HG03039 (cell line): ENCODE measurements around the gene TAPBP.
"Not testable (repeated sequence)": the region's sequence is repeated elsewhere in the genome, so short reads cannot be mapped to it uniquely, and the experiment has no call there.

Source experiments
- ATAC-seq: cut with Tn5 transposase; IDR thresholded peaks from one replicate; pipeline ENCODE4 v1.9.1; 2021; ENCODE audit warnings: mild to moderate bottlenecking, moderate library complexity; ENCODE audit not compliant: unreplicated experiment

TAPBP gene

GRCh38 chr6:33277663-33278391, 36.1 kb downstream of the TAPBP start:
- ATAC-seq = no peak

- ATAC-seq = peak; percentile 38
Measured at GRCh38 chr6:33276864-33277662, 36.8 kb downstream of the TAPBP start, which contains the start of gene B3GALT4. B3GALT4 (plus strand) TSS chr6:33277123; CDS start chr6:33277420, 297 bp downstream.

- ATAC-seq = no peak
Measured at GRCh38 chr6:33276581-33276863, 37.4 kb downstream of the TAPBP start.

DNA sequence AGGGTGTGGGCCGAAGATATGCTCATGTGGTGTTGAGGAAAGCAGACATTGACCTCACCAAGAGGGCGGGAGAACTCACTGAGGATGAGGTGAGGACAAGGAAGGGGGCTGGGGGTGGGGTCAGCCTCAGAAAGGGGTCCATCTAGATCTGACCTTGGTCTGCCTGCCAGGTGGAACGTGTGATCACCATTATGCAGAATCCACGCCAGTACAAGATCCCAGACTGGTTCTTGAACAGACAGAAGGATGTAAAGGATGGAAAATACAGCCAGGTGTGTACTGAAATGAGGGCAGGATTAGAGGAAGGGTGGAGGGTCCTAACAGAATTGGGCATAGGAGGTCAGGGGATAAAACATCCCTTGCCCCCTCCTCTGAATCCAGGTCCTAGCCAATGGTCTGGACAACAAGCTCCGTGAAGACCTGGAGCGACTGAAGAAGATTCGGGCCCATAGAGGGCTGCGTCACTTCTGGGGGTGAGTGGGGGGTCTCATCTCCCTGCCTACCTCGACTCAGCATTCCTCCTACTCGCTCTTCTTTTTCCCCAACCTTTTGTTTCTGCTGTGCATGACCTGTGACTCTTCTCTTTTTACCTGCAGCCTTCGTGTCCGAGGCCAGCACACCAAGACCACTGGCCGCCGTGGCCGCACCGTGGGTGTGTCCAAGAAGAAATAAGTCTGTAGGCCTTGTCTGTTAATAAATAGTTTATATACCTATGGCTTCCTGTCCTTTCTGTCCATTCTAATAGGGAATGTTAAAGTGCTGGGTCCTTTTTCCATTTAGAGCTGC, 37.9 kb downstream of the TAPBP start:
- not testable (repeated sequence) for ATAC-seq

GRCh38 chr6:33273924-33274902, 39.7 kb downstream of the TAPBP start:
- ATAC-seq = no peak

- ATAC-seq = no peak
Measured at GRCh38 chr6:33273129-33273923, 40.6 kb downstream of the TAPBP start.

DNA sequence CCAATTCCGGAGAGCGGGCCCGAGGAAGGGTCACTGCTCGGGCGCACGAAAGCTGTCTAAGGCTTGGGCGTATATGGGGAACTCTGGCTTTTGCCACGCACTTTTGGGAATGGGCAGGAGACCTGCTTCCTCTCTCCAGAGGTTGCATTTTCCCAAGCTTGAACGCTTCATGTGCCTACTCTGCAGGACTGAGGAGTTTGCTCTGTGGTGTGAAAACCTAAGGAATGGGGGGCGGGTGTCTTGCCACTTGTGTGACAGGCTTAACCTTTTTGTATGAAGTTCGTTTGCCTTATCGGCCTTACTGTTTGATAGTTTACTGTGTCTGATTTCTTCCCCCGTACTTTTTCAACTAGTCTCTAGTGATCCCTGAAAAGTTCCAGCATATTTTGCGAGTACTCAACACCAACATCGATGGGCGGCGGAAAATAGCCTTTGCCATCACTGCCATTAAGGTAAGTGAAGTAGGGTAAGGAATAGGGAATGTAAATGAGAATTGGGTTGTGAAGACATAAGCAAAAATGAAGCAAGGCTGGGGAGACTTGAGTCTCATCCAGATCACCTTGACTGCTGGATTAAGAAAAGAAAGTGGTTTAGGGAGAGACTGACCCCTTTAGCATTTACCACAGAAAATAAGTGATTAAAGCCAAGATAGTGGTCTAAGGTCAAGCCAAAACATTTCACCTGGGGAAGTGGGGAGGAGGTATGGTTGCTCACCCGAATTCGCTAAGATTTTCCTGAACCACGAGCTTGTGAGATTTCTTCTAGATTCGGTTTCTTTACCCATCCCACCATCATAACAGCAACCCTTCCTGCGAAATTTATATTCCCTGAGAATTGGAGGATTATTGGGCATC, 41.4 kb downstream of the TAPBP start:
- ATAC-seq = no peak

DNA sequence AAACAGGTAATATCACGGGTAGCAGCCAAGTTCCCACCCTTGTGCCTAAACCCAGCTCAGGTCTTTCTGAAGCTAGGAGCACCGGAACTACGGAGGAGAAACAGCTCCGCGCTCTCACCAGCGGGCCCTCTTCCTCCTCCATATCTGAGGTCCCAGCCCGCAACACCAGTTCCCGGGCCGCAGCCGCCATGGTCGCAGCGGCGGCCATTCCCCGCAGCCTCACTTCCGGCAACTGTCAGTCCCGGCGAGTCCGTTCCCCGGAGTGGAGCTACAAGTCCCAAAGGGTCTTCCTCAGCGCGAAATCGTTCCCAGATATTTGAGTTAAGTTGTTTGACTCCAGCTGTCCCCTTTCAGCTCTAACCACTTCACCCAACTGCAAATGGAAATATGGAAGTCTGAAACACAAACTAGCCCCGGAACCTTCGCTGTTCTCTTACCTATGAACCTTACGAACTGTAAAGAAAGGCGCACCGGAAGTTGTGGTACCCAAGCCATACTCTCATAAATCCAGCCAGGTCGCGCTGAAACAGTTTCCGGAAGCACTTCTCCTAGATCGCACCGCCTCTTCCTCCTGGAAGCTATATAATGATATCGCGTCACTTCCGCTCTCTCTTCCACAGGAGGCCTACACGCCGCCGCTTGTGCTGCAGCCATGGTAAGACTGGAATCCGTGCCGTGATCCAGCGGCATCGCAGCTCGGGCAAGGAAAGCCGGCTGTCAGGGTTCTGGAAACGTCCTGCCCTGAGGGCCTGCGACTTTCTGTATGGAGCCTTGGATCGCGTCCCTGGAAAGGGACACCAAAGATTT, 42.2 kb downstream of the TAPBP start, which contains the start of the genes RPS18 and VPS52:
TSS of gene RPS18 (plus strand) at position 608 of the 807 bp plus-strand sequence. CDS start at position 653, 45 bp downstream.
TSS of gene VPS52 (minus strand) at position 409 of the 807 bp plus-strand sequence. CDS start at position 208, 201 bp downstream.
- ATAC-seq = peak; percentile 70

DNA sequence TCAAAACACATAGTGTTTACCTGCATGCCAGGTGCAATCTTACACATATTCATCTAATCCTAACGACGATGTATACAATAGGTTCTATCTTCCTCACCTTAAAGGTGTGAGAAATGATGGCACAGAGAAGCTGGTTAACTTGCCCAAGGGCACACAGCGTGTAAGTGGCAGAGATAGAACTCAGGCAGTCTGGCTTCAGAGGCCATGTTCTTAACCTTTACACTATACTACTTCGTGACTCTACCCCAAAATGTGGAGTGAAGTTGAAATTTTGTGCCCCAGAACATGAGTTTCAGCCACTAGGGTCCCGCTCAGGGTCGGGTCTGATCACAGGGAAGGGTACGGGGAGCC, 42.8 kb downstream of the TAPBP start:
- no peak for ATAC-seq

GRCh38 chr6:33264015-33264414, 49.9 kb downstream of the TAPBP start:
- no peak for ATAC-seq

- ATAC-seq = not testable (repeated sequence)
Measured at GRCh38 chr6:33262490-33262889, 51.4 kb downstream of the TAPBP start.

GRCh38 chr6:33259032-33259431, 54.8 kb downstream of the TAPBP start:
- no peak for ATAC-seq

DNA sequence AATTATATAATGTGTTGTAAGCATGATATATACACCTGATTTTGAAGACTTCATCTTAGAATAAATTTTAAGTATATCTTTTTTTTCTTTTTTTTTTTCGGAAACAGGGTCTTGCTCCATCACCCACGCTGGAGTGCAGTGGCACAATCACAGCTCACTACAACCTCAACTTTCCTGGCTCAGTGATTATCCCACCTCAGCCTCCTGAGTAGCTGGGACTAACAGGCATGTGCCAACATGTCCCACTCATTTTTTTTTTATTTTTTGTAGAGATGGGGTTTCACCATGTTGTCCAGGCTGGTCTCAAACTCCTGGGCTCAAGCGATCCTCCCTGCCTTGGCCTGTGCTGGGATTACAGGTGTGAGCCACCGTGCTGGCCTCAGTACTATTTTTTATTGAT, 59.3 kb downstream of the TAPBP start:
- ATAC-seq = no peak

DNA sequence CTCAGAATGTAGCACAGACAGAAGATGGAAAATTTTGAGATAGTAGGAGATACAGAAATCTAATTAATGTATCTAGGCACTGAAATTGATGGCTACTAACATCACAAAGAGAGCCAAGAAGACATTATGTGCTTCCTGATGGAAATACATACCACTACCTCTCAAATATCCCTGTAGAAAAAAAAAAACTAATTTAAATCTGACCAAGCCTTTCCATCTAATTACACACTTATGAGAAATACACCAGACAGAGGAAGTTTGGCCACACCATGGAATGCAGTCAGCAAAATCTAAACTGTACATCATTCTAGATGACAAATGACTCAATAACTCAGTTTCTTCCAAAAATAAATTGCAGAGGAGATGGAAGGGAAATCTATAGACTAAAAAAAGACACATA, 61.1 kb downstream of the TAPBP start:
- no peak for ATAC-seq

GRCh38 chr6:33251395-33252012, 62.4 kb downstream of the TAPBP start:
- ATAC-seq = no peak

GRCh38 chr6:33250731-33251130, 63.1 kb downstream of the TAPBP start:
- ATAC-seq = no peak
